22Rv1 (cell line): ENCODE results near the gene CLSTN2.

ENCODE experiments used
- ZFX ChIP-seq: fragments of 450-650 bp; IDR thresholded peaks from 2 replicates; pipeline ENCODE4 v1.6.1; 2017; ENCODE audit warnings: antibody characterized with exemption, borderline replicate concordance
- TF ChIP-seq, protein P1 (sequence below): fragments of 450-650 bp; IDR thresholded peaks from 2 replicates; pipeline ENCODE4 v1.5.1; 2017; ENCODE audit warnings: mild to moderate bottlenecking

DNA sequence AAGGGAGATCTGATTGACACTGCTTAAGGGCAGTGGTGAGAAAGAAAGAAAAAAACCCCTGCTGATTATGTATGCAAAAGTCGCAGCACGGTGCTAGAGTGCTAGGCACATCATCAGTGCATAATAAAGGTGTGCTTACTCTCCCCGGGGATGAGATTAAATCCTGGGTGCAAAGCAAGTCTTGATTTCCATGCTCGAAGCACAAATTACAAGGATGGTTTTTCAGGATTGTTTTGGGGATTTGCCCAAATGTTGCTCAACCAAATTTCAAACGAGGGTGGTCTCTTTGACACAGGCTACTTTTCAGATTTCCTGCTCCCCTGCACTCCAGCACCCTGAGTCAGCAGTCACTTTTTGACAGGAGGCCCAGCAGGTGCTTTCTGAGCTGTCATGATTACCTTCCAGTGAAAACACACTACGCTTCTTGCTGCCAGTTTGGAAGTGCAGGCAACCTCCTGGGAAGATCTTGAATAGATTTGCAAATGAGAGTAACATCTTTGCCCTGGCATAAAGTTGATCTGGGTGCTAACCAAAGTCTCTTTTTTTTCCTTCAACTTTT is 575.4 kb downstream of the CLSTN2 start:
- TF ChIP-seq, protein P1, sequence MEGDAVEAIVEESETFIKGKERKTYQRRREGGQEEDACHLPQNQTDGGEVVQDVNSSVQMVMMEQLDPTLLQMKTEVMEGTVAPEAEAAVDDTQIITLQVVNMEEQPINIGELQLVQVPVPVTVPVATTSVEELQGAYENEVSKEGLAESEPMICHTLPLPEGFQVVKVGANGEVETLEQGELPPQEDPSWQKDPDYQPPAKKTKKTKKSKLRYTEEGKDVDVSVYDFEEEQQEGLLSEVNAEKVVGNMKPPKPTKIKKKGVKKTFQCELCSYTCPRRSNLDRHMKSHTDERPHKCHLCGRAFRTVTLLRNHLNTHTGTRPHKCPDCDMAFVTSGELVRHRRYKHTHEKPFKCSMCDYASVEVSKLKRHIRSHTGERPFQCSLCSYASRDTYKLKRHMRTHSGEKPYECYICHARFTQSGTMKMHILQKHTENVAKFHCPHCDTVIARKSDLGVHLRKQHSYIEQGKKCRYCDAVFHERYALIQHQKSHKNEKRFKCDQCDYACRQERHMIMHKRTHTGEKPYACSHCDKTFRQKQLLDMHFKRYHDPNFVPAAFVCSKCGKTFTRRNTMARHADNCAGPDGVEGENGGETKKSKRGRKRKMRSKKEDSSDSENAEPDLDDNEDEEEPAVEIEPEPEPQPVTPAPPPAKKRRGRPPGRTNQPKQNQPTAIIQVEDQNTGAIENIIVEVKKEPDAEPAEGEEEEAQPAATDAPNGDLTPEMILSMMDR, result no peak
- TF ChIP-seq ZFX, result no peak
